Naive thymus-derived CD4-positive, alpha-beta T cell (primary cell): ENCODE results near the gene WNT6. TPM values are rescaled to one million over a fixed set of nuclear protein-coding genes. Genes with fewer than 3 reads are reported as not detected.

ENCODE experiments used
- ATAC-seq: fragments of 150-1000 bp; cut with Tn5 transposase; 2 replicates; pipeline ENCODE4 v1.10.0; 2021; ENCODE audit warnings: mild to moderate bottlenecking, moderate library complexity
- CTCF ChIA-PET: fragments of 350-600 bp; sonication (Branson Sonifier 250); formaldehyde crosslinking; loops from one replicate; lab custom pipeline; 2021; ENCODE audit warnings: antibody characterized with exemption; lab: Charles Lee
- POLR2A ChIA-PET: fragments of 350-600 bp; sonication (Branson Sonifier 250); formaldehyde crosslinking; loops from one replicate; lab custom pipeline; 2021; ENCODE audit warnings: antibody characterized with exemption, inconsistent platforms; lab: Charles Lee
- DNase-seq, 9 donors: peaks; one replicate each; pipeline versions ENCODE4 v3.0.0 to v3.0.0-alpha.2; 2020 to 2022; ENCODE audit warnings: mixed read lengths in 1 of 9
- H3K27ac ChIP-seq: one replicate; pipeline ENCODE4 v1.7.0; 2013; ENCODE audit warnings: mild to moderate bottlenecking, low read depth, low read length, moderate library complexity
- H3K27me3 ChIP-seq, 2 donors: one replicate each; pipeline ENCODE4 v1.7.0; 2013; ENCODE audit warnings: low read length in 2 of 2, mild to moderate bottlenecking in 2 of 2, moderate library complexity in 2 of 2; ENCODE audit not compliant: control insufficient read depth in 2 of 2, insufficient read depth in 2 of 2
- H3K36me3 ChIP-seq, 3 experiments: 1 replicate in 2 of 3; 2 replicates in 1 of 3; pipeline ENCODE4 v1.7.0; 2013; ENCODE audit warnings: low read length in 3 of 3, mild to moderate bottlenecking in 3 of 3, moderate library complexity in 1 of 3; ENCODE audit not compliant: insufficient read depth in 3 of 3, control insufficient read depth in 2 of 3
- H3K4me1 ChIP-seq, 2 donors: one replicate each; pipeline ENCODE4 v1.7.0; 2013; ENCODE audit warnings: low read length in 2 of 2, mild to moderate bottlenecking in 2 of 2, moderate library complexity in 1 of 2; ENCODE audit not compliant: control insufficient read depth in 2 of 2, insufficient read depth in 2 of 2
- H3K4me3 ChIP-seq: 2 replicates; pipeline ENCODE4 v1.7.0; 2013; ENCODE audit warnings: mild to moderate bottlenecking, low read length
- H3K9me3 ChIP-seq, 3 experiments: 1 replicate in 2 of 3; 2 replicates in 1 of 3; pipeline ENCODE4 v1.7.0; 2013; ENCODE audit warnings: low read length in 3 of 3; ENCODE audit not compliant: control insufficient read depth in 2 of 3
- H3K27ac Mint-ChIP-seq, 9 donors: one replicate each; pipeline ENCODE4 v1.8.0; 2020 to 2022; ENCODE audit warnings: mixed read lengths in 9 of 9, mild to moderate bottlenecking in 8 of 9, moderate library complexity in 5 of 9, inconsistent platforms in 2 of 9
- H3K27me3 Mint-ChIP-seq, 5 donors: one replicate each; pipeline ENCODE4 v1.8.0; 2021 to 2022; ENCODE audit warnings: mixed read lengths in 5 of 5, mild to moderate bottlenecking in 1 of 5
- H3K36me3 Mint-ChIP-seq, 5 donors: one replicate each; pipeline ENCODE4 v1.8.0; 2020 to 2022; ENCODE audit warnings: mixed read lengths in 5 of 5, mild to moderate bottlenecking in 3 of 5, inconsistent platforms in 1 of 5
- H3K4me1 Mint-ChIP-seq, 7 donors: one replicate each; pipeline ENCODE4 v1.8.0; 2020 to 2022; ENCODE audit warnings: mixed read lengths in 7 of 7, mild to moderate bottlenecking in 3 of 7, inconsistent platforms in 1 of 7
- H3K4me3 Mint-ChIP-seq, 10 donors: one replicate each; pipeline ENCODE4 v1.8.0; 2020 to 2022; ENCODE audit warnings: mild to moderate bottlenecking in 10 of 10, mixed read lengths in 10 of 10, moderate library complexity in 6 of 10, inconsistent platforms in 2 of 10
- H3K9me3 Mint-ChIP-seq, 11 donors: one replicate each; pipeline ENCODE4 v1.8.0; 2020 to 2022; ENCODE audit warnings: mixed read lengths in 11 of 11, mild to moderate bottlenecking in 4 of 11, inconsistent platforms in 1 of 11, moderate library complexity in 1 of 11
- intact Hi-C, 2 donors: fragments of 100-400 bp; cut with micrococcal nuclease; formaldehyde crosslinking; loops; one replicate each; pipeline ENCODE4 v1.15.1; 2023
- polyA plus RNA-seq, 2 donors: library from polyadenylated mRNA; unstranded; fragments of 300-500 nt; fragmentation: Illumina TruSeq; gene quantifications; one replicate each; pipeline ENCODE4 v1.2.3, GENCODE V29; 2021
- total RNA-seq, 6 experiments: library from RNA in 5 of 6; stranded (reverse) in 5 of 6; gene quantifications; 1 replicate in 5 of 6; 2 replicates in 1 of 6; pipeline ENCODE4 v1.2.3 and lab custom pipeline; 2021 to 2026

Gene WNT6
- total and polyA plus RNA-seq, 7 experiments from 2014 or later = 0.11 to 0.22 TPM; not detected in 5

DNA sequence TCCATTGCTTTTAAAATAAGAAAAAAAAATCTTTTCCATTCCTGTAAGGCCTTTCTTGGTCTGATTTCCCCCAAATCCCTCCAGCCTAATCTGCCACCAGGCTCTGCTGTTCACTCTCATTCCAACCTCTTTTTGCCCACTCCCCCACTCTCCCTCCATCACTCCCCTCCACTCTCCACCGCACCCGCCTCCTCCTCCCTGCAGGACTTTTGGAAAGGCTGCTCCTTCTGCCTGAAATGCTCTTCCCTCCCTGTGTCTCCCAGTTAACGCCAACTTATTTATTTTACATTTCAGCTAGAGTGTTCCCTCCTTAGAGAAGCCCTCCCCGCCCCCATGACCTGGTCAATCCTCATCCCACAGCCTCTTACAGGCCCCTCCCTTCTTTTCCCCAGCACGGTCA, 4.7 kb upstream of the WNT6 start:
- H3K27me3 ChIP-seq = peaks cover 10 to 22% of the 10 kb centered on the region in 2 donors
- H3K9me3 Mint-ChIP-seq = no peaks in the 10 kb centered on the region
- H3K4me1 ChIP-seq = peaks cover under 1 to 8% of the 10 kb centered on the region in 2 donors
- intact Hi-C loops = no loop called here
- no peak overlapping the region for H3K27ac Mint-ChIP-seq
- H3K4me1 Mint-ChIP-seq = peaks cover 5 to 16% (median 6%) of the 10 kb centered on the region in 7 donors
- ChIA-PET CTCF (interaction anchor here (1.5 to 1.6 kb wide), 3 partner anchors 15 to 141 kb away, joined by 3 to 5 read pairs (median 4); no protein-coding TSS in a partner anchor), POLR2A (no interaction called here)
- no peak overlapping the region for H3K4me3 Mint-ChIP-seq
- ATAC-seq (no peak), DNase-seq (no peak)
- H3K27me3 Mint-ChIP-seq = peaks cover 69 to 81% (median 77%) of the 10 kb centered on the region in 5 donors
- no peaks in the 10 kb centered on the region for H3K36me3 ChIP-seq
- no peak overlapping the region for H3K27ac ChIP-seq
- no peaks in the 10 kb centered on the region for H3K36me3 Mint-ChIP-seq
- H3K4me3 ChIP-seq = no peak overlapping the region
- H3K9me3 ChIP-seq = no peaks in the 10 kb centered on the region

GRCh38 chr2:218855305-218856166, 4.1 kb upstream of the WNT6 start:
- peaks cover 68 to 84% (median 80%) of the 10 kb centered on the region in 5 donors for H3K27me3 Mint-ChIP-seq
- Histone ChIP-seq H3K27ac (no peak overlapping the region), H3K36me3 (no peaks in the 10 kb centered on the region), H3K9me3 (no peaks in the 10 kb centered on the region), H3K4me1 (peaks cover 6 to 15% of the 10 kb centered on the region in 2 donors), H3K4me3 (no peak overlapping the region), H3K27me3 (peaks cover 10 to 28% of the 10 kb centered on the region in 2 donors)
- H3K4me3 Mint-ChIP-seq = no peak overlapping the region
- ATAC-seq (no peak), DNase-seq (no peak)
- no peaks in the 10 kb centered on the region for H3K9me3 Mint-ChIP-seq
- intact Hi-C loops = no loop called here
- H3K4me1 Mint-ChIP-seq = peaks cover 10 to 21% (median 13%) of the 10 kb centered on the region in 7 donors
- ChIA-PET POLR2A (no interaction called here), CTCF (interaction anchor here (0.6 to 1.6 kb wide), 4 partner anchors 15 to 337 kb away, joined by 3 to 5 read pairs (median 4); no protein-coding TSS in a partner anchor)
- H3K27ac Mint-ChIP-seq = no peak overlapping the region
- H3K36me3 Mint-ChIP-seq = no peaks in the 10 kb centered on the region

GRCh38 chr2:218856167-218856895, 3.3 kb upstream of the WNT6 start:
- CTCF ChIA-PET = interaction anchor here (1.5 kb wide), 1 partner anchor 20 kb away, joined by 5 read pairs; no protein-coding TSS in a partner anchor
- Mint-ChIP-seq H3K4me1 (peaks cover 14 to 26% (median 18%) of the 10 kb centered on the region in 7 donors), H3K27me3 (peaks cover 68 to 84% (median 80%) of the 10 kb centered on the region in 5 donors), H3K9me3 (no peaks in the 10 kb centered on the region), H3K27ac (no peak overlapping the region), H3K4me3 (peak overlapping the region in 1 of 10 donors; percentile 35), H3K36me3 (no peaks in the 10 kb centered on the region)
- Histone ChIP-seq H3K4me3 (no peak overlapping the region), H3K4me1 (peaks cover 6 to 23% of the 10 kb centered on the region in 2 donors), H3K9me3 (no peaks in the 10 kb centered on the region), H3K27me3 (peaks cover 10 to 35% of the 10 kb centered on the region in 2 donors), H3K27ac (no peak overlapping the region), H3K36me3 (no peaks in the 10 kb centered on the region)
- peak in 1 of 9 donors; percentile 4 for DNase-seq
- intact Hi-C loops = no loop called here
- POLR2A ChIA-PET = no interaction called here
- no peak for ATAC-seq

DNA sequence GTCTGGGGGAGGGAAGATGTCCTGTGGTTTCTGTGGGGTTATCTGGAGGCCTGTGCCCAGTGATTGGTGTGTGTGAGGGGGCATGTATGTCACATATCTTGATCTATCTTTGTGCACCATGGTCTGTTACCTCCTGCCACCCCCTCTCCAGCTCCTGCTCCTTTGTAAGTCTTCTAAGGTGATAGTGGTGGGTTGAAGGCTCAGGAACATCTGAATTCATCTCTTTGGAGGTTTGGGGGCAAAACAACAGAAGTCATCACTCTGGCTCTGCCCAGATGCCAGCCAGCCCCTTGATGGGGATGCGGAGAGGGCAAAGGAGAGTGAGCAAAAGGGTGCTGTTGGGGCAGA, 2.7 kb upstream of the WNT6 start:
- intact Hi-C loops = no loop called here
- no peaks in the 10 kb centered on the region for H3K9me3 ChIP-seq
- H3K4me1 ChIP-seq = peaks cover 6 to 24% of the 10 kb centered on the region in 2 donors
- H3K27ac ChIP-seq = no peak overlapping the region
- peaks cover 10 to 35% of the 10 kb centered on the region in 2 donors for H3K27me3 ChIP-seq
- Mint-ChIP-seq H3K4me1 (peaks cover 14 to 29% (median 23%) of the 10 kb centered on the region in 7 donors), H3K9me3 (no peaks in the 10 kb centered on the region), H3K4me3 (no peak overlapping the region), H3K27ac (no peak overlapping the region), H3K36me3 (no peaks in the 10 kb centered on the region), H3K27me3 (peaks cover 74 to 87% (median 82%) of the 10 kb centered on the region in 5 donors)
- no peak overlapping the region for H3K4me3 ChIP-seq
- POLR2A ChIA-PET = no interaction called here
- H3K36me3 ChIP-seq = no peaks in the 10 kb centered on the region
- DNase-seq = no peak
- CTCF ChIA-PET = no interaction called here
- ATAC-seq = no peak

DNA sequence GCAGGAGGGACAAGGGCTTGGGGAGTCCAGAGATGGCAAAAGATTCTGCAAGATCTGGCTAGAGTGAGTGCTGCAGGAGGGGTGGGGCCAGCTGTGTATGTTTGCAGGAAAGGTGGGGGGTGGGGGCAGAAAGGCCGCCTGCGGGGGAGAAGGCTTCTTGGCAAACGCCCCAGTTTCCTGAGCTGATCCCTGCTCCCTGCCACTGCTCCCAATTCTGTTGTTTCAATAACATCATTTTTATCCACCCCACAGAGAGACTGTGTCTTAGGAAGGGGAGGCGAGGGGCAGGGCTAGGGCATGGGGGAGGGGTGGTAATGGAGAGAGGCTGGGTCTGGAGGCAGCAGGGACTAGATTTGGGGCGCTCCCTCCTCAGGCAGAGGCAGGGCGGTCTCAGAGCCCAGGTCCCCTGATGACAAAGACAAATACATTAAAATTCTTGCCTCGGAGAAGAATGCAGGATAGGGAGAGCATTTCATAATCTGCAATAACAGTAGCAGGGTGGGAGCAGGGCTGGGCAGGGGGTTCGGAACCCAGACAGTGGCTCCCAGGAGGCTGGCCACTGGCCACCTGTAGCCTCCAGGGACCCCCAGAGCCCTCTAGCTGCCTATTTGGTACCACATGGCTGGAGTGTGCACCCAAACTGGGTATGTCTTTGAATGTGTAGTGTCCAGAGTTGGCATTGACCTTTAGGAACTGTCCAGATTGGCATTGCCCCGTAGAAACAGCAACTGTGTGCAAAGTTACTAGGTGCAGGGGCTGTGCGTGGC, 2.1 kb upstream of the WNT6 start:
- POLR2A ChIA-PET = no interaction called here
- Mint-ChIP-seq H3K36me3 (no peaks in the 10 kb centered on the region), H3K4me1 (peaks cover 14 to 29% (median 23%) of the 10 kb centered on the region in 7 donors), H3K27me3 (peaks cover 78 to 92% (median 87%) of the 10 kb centered on the region in 5 donors), H3K4me3 (peak overlapping the region in 2 of 10 donors; percentile 61 to 87), H3K27ac (peak overlapping the region in 1 of 9 donors; percentile 30), H3K9me3 (no peaks in the 10 kb centered on the region)
- intact Hi-C loops = no loop called here
- Histone ChIP-seq H3K36me3 (no peaks in the 10 kb centered on the region), H3K4me1 (peaks cover 6 to 24% of the 10 kb centered on the region in 2 donors), H3K27me3 (peaks cover 10 to 35% of the 10 kb centered on the region in 2 donors), H3K9me3 (no peaks in the 10 kb centered on the region), H3K4me3 (no peak overlapping the region), H3K27ac (no peak overlapping the region)
- no peak for DNase-seq
- CTCF ChIA-PET = interaction anchor here (1.0 kb wide), 2 partner anchors 13 to 19 kb away, joined by 3 read pairs; no protein-coding TSS in a partner anchor
- ATAC-seq = no peak

GRCh38 chr2:218858138-218858445, 1.5 kb upstream of the WNT6 start:
- intact Hi-C loops = no loop called here
- peak overlapping the region in 3 of 10 donors; percentile 12 to 87 (median 69) for H3K4me3 Mint-ChIP-seq
- H3K27me3 Mint-ChIP-seq = peaks cover 82 to 92% (median 87%) of the 10 kb centered on the region in 5 donors
- H3K36me3 Mint-ChIP-seq = no peaks in the 10 kb centered on the region
- Histone ChIP-seq H3K4me1 (peaks cover 6 to 24% of the 10 kb centered on the region in 2 donors), H3K36me3 (no peaks in the 10 kb centered on the region), H3K27ac (no peak overlapping the region), H3K4me3 (no peak overlapping the region), H3K9me3 (no peaks in the 10 kb centered on the region), H3K27me3 (peaks cover 7 to 35% of the 10 kb centered on the region in 2 donors)
- H3K4me1 Mint-ChIP-seq = peaks cover 12 to 29% (median 23%) of the 10 kb centered on the region in 7 donors
- POLR2A ChIA-PET = no interaction called here
- H3K27ac Mint-ChIP-seq = no peak overlapping the region
- ATAC-seq = no peak
- CTCF ChIA-PET = interaction anchor here (0.7 to 1.0 kb wide), 3 partner anchors 12 to 39 kb away, joined by 3 read pairs; no protein-coding TSS in a partner anchor
- no peak for DNase-seq
- H3K9me3 Mint-ChIP-seq = no peaks in the 10 kb centered on the region
